CD8-positive, alpha-beta memory T cell (primary cell): ENCODE results near the gene EIF2B4. TPM values are rescaled to one million over a fixed set of nuclear protein-coding genes. Genes with fewer than 3 reads are reported as not detected.
"Not testable (repeated sequence)": the region's sequence is repeated elsewhere in the genome, so short reads cannot be mapped to it uniquely, and the experiment has no call there.

Experiments used
- CTCF ChIA-PET: fragments of 350-600 bp; sonication (Branson Sonifier 250); formaldehyde crosslinking; loops from one replicate; lab custom pipeline; 2021; ENCODE audit warnings: antibody characterized with exemption; lab: Charles Lee
- POLR2A ChIA-PET: fragments of 350-600 bp; sonication (Branson Sonifier 250); formaldehyde crosslinking; loops from one replicate; lab custom pipeline; 2021; ENCODE audit warnings: antibody characterized with exemption; lab: Charles Lee
- DNase-seq, 5 donors: peaks; one replicate each; pipeline versions ENCODE4 v3.0.0 to v3.0.0-alpha.2; 2020 to 2022; ENCODE audit warnings: mixed read lengths in 1 of 5
- H3K27ac ChIP-seq: one replicate; pipeline ENCODE4 v1.7.0; 2013; ENCODE audit warnings: low read depth, mild to moderate bottlenecking, low read length, moderate library complexity
- H3K27me3 ChIP-seq: 2 replicates; pipeline ENCODE4 v1.7.0; 2013; ENCODE audit warnings: low read length, mild to moderate bottlenecking; ENCODE audit not compliant: insufficient read depth, poor library complexity, severe bottlenecking
- H3K36me3 ChIP-seq: 2 replicates; pipeline ENCODE4 v1.7.0; 2013; ENCODE audit warnings: mild to moderate bottlenecking, low read length, moderate library complexity; ENCODE audit not compliant: insufficient read depth
- H3K4me1 ChIP-seq: 2 replicates; pipeline ENCODE4 v1.7.0; 2013; ENCODE audit warnings: mild to moderate bottlenecking, low read length, moderate library complexity; ENCODE audit not compliant: insufficient read depth
- H3K4me3 ChIP-seq: 2 replicates; pipeline ENCODE4 v1.7.0; 2013; ENCODE audit warnings: mild to moderate bottlenecking, low read length
- H3K9me3 ChIP-seq: 2 replicates; pipeline ENCODE4 v1.7.0; 2013; ENCODE audit warnings: mild to moderate bottlenecking, low read length
- H3K27ac Mint-ChIP-seq, 8 donors: one replicate each; pipeline ENCODE4 v1.8.0; 2020 to 2021; ENCODE audit warnings: mixed read lengths in 8 of 8, mild to moderate bottlenecking in 6 of 8, inconsistent platforms in 3 of 8, moderate library complexity in 3 of 8
- H3K27me3 Mint-ChIP-seq, 2 donors: one replicate each; pipeline ENCODE4 v1.8.0; 2020 to 2021; ENCODE audit warnings: mixed read lengths in 2 of 2, mild to moderate bottlenecking in 1 of 2, moderate library complexity in 1 of 2
- H3K36me3 Mint-ChIP-seq, 3 donors: one replicate each; pipeline ENCODE4 v1.8.0; 2020 to 2021; ENCODE audit warnings: mixed read lengths in 3 of 3, inconsistent platforms in 1 of 3, mild to moderate bottlenecking in 1 of 3
- H3K4me1 Mint-ChIP-seq, 3 donors: one replicate each; pipeline ENCODE4 v1.8.0; 2020 to 2021; ENCODE audit warnings: mixed read lengths in 3 of 3, inconsistent platforms in 1 of 3, mild to moderate bottlenecking in 1 of 3
- H3K4me3 Mint-ChIP-seq, 7 donors: one replicate each; pipeline ENCODE4 v1.8.0; 2020 to 2021; ENCODE audit warnings: mixed read lengths in 7 of 7, mild to moderate bottlenecking in 6 of 7, moderate library complexity in 4 of 7, inconsistent platforms in 2 of 7
- H3K9me3 Mint-ChIP-seq, 5 donors: one replicate each; pipeline ENCODE4 v1.8.0; 2020 to 2022; ENCODE audit warnings: mixed read lengths in 5 of 5, mild to moderate bottlenecking in 3 of 5, moderate library complexity in 2 of 5, inconsistent platforms in 1 of 5
- polyA plus RNA-seq: library from polyadenylated mRNA; unstranded; fragments of 300-500 nt; fragmentation: Illumina TruSeq; gene quantifications from one replicate; pipeline ENCODE4 v1.2.3, GENCODE V29; 2021
- total RNA-seq, 2 experiments: library from RNA; stranded (reverse); gene quantifications; one replicate each; pipeline ENCODE4 v1.2.3, GENCODE V29; 2021

Gene EIF2B4
- total and polyA plus RNA-seq, 3 experiments from 2014 or later = 32.7 to 47.1 (median 46.6) TPM

DNA sequence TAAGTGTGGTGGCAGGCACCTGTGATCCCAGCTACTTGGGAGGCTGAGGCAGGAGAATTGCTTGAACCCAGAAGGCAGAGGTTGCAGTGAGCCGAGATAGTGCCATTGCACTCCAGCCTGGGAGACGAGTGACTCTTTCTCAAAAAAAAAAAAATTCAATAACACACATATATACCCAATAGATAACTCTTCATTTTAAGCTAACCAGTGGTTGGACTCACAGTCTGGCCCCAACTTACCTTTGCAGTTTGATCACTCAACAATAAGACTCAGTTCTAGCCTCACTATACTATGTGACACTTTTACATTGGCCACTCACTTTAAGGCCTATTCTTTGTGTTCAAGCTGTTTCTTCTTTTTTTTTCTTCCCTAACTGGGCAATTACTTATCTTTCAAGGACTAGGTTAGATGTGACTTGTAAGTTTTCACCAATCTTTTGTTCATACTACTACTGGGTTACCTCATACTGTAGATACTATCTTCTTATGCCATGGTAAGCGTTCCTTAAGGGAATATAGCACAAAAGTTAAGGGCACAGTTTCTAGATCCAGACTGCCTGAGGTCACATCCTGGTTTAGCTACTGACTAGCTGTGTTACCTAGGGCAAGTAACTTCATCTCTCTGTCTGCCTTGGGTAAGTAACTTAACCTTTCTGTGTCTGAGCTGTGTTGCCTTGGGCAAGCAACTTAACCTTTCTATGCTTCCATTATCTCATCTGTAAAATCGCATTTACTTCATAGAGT lies 7.3 kb downstream of the EIF2B4 start:
- H3K4me1 Mint-ChIP-seq = peaks cover 14 to 17% (median 17%) of the 10 kb centered on the region in 3 donors
- H3K27me3 ChIP-seq = no peaks in the 10 kb centered on the region
- peaks cover 8% of the 10 kb centered on the region for H3K4me1 ChIP-seq
- H3K27ac Mint-ChIP-seq = no peak overlapping the region
- POLR2A ChIA-PET = no interaction called here
- H3K27ac ChIP-seq = no peak overlapping the region
- no peak for DNase-seq
- no peaks in the 10 kb centered on the region for H3K27me3 Mint-ChIP-seq
- CTCF ChIA-PET = no interaction called here
- no peak overlapping the region for H3K4me3 ChIP-seq
- H3K9me3 Mint-ChIP-seq = no peaks in the 10 kb centered on the region
- H3K36me3 Mint-ChIP-seq = peaks cover 0 to 41% (median 6%) of the 10 kb centered on the region in 3 donors
- no peaks in the 10 kb centered on the region for H3K9me3 ChIP-seq
- peak overlapping the region in 1 of 7 donors; percentile 21 for H3K4me3 Mint-ChIP-seq
- peaks cover 30% of the 10 kb centered on the region for H3K36me3 ChIP-seq

DNA sequence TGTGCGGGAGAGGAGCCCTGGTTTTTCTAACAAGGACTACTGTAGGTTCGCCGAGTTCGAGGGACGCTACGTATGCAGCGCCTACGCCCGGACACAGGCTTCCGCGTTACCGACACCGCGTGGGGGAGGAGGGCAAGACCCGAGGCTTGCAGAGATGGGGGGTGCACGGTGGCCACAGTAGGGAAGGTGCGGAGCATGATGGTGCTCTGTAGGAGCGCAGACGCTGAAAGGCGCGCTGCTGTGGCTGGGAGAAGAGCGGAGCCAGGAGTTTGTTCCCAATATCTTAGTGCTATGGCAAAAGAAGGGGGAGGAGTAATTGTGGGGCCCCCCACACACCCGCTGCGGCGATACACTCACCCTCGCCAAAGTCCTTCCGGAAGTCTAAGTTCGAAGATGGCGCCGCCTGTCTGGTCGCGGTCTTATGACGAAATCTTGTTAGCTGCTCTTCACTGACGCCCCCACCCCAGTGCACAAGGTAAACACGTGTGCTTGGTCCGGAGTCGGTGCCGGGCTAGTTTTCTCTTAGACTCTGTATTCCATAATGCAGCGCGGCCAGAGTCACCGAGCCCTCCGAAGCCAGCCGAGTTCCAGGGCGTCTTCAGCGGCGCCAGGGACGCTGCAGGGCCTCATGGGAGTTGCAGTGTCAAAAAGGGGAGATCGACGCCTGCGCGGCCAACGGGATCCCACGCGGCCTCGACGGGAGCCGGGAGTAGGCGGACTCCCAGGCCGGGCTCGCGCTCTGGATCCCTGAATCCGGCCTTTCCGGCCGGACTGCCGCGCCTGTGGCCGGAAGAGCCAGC lies 13.6 kb downstream of the EIF2B4 start, which contains the start of gene GTF3C2:
TSS of gene GTF3C2 (minus strand) at position 383 of the 800 bp plus-strand sequence. CDS start 13,210 bp downstream, outside the sequence.
- peak within 1 kb of the TSS; percentile 98 to 100 (median 99) for H3K27ac Mint-ChIP-seq
- Histone ChIP-seq H3K27me3 (no peaks in the 10 kb centered on the region), H3K9me3 (no peaks in the 10 kb centered on the region), H3K27ac (peak within 1 kb of the TSS; percentile 90), H3K36me3 (no peaks in the 10 kb centered on the region), H3K4me1 (peaks cover 32% of the 10 kb centered on the region), H3K4me3 (peak within 1 kb of the TSS; percentile 92)
- DNase-seq = peak; percentile 86 to 96 (median 93)
- peak within 1 kb of the TSS; percentile 93 to 100 (median 99) for H3K4me3 Mint-ChIP-seq
- ChIA-PET POLR2A (interaction anchor here (0.6 to 1.7 kb wide), 5 partner anchors 13 to 1256 kb away, joined by 4 to 12 read pairs (median 8); partner anchors contain the start of genes EIF2B4, NRBP1, PPM1G and SNX17), CTCF (interaction anchor here (0.8 to 1.0 kb wide), 3 partner anchors 13 to 15 kb away, joined by 3 to 4 read pairs (median 3); partner anchors contain the start of gene EIF2B4)
- no peaks in the 10 kb centered on the region for H3K9me3 Mint-ChIP-seq
- H3K27me3 Mint-ChIP-seq = peaks cover 0 to 1% of the 10 kb centered on the region in 2 donors
- peaks cover 0 to 23% (median 0%) of the 10 kb centered on the region in 3 donors for H3K36me3 Mint-ChIP-seq
- H3K4me1 Mint-ChIP-seq = peaks cover 44 to 64% (median 58%) of the 10 kb centered on the region in 3 donors

DNA sequence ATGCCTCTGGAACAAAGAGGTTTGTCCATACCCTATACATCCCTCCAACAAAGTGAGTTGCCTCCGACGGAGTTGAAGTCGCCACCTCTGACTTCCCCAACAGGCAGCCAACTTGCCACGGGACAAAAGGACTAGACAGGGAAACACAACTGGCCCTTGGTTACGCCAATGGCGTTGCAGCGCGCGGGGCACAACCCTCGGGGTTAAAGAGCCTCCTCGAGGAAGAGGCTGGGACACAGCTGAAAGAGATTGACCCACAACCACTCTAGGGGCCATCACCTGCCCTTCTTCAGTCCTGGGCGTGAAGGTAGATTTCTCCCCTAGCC lies 14.1 kb downstream of the EIF2B4 start:
- peak overlapping the region; percentile 93 to 100 (median 99) for H3K4me3 Mint-ChIP-seq
- peak in 1 of 5 donors; percentile 49 for DNase-seq
- peaks cover 0 to 25% (median 0%) of the 10 kb centered on the region in 3 donors for H3K36me3 Mint-ChIP-seq

GRCh38 chr2:27354597-27354927 lies 15.6 kb downstream of the EIF2B4 start:
- peaks cover 36% of the 10 kb centered on the region for H3K4me1 ChIP-seq
- peak overlapping the region; percentile 34 for H3K27ac ChIP-seq
- H3K4me1 Mint-ChIP-seq = peaks cover 53 to 77% (median 69%) of the 10 kb centered on the region in 3 donors
- CTCF ChIA-PET = interaction anchor here (2.4 kb wide), 1 partner anchor 15 kb away, joined by 6 read pairs; no protein-coding TSS in a partner anchor
- H3K36me3 ChIP-seq = no peaks in the 10 kb centered on the region
- H3K27me3 ChIP-seq = no peaks in the 10 kb centered on the region
- H3K36me3 Mint-ChIP-seq = peaks cover 0 to 32% (median 3%) of the 10 kb centered on the region in 3 donors
- no peaks in the 10 kb centered on the region for H3K9me3 Mint-ChIP-seq
- peak overlapping the region in 6 of 7 donors; percentile 27 to 100 (median 62) for H3K4me3 Mint-ChIP-seq
- DNase-seq = no peak
- peaks cover 0 to 1% of the 10 kb centered on the region in 2 donors for H3K27me3 Mint-ChIP-seq
- no peak overlapping the region for H3K4me3 ChIP-seq
- no peaks in the 10 kb centered on the region for H3K9me3 ChIP-seq
- H3K27ac Mint-ChIP-seq = peak overlapping the region in 4 of 8 donors; percentile 15 to 98 (median 73)
- POLR2A ChIA-PET = interaction anchor here (0.6 to 1.7 kb wide), 2 partner anchors 11 to 15 kb away, joined by 5 read pairs; partner anchors contain the start of gene EIF2B4

More for the DNA sequence above, 14.1 kb downstream of the EIF2B4 start:
- no peaks in the 10 kb centered on the region for H3K9me3 ChIP-seq
- ChIA-PET POLR2A (interaction anchor here (0.6 to 1.7 kb wide), 5 partner anchors 14 to 1257 kb away, joined by 4 to 12 read pairs (median 8); partner anchors contain the start of genes EIF2B4, NRBP1, PPM1G and SNX17), CTCF (interaction anchor here (0.8 kb wide), 1 partner anchor 14 kb away, joined by 3 read pairs; the partner anchor contains the start of gene EIF2B4)
- H3K27ac ChIP-seq = peak overlapping the region; percentile 90
- H3K27me3 Mint-ChIP-seq = peaks cover 0 to 1% of the 10 kb centered on the region in 2 donors
- H3K4me1 Mint-ChIP-seq = peaks cover 47 to 68% (median 62%) of the 10 kb centered on the region in 3 donors
- no peaks in the 10 kb centered on the region for H3K9me3 Mint-ChIP-seq
- peak overlapping the region; percentile 92 for H3K4me3 ChIP-seq
- no peaks in the 10 kb centered on the region for H3K27me3 ChIP-seq
- H3K4me1 ChIP-seq = peaks cover 36% of the 10 kb centered on the region
- H3K36me3 ChIP-seq = no peaks in the 10 kb centered on the region
- H3K27ac Mint-ChIP-seq = peak overlapping the region; percentile 98 to 100 (median 99)

DNA sequence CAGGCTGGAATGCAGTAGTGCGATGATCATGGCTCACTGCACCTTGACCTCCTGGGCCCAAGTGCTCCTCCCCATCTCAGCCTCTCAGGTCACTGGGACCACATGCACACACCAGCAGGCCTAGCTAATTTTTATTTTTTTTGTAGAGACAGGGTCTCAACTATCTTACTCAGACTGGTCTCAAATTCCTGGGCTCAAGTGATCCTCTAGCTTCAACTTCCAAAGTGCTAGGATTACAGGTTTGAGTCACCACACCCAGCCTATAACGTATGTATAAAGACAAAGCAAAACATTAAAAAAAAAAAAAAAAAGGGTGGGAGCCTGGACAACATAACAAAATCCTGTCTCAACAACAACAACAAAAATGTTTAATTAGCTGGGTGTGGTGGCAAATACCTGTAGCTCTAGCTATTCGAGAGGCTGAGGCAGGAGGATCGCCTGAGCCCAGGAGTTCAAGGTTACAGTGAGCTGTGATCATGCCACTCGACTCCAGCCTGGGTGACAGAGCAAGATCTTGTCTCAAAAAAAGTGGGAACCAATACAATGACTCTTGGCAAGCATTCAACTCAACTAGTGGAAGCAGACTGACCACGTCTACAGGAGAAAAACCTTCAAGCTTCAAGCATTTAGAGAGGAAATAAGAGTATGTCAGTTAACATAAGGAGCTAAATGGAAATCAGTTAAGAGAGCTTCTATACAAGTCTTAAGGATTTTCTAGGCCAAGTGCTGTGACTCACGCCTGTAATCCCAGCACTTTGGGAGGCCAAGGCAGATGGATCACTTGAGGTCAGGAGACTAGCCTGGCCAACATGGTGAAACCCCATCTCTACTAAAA lies 16.2 kb downstream of the EIF2B4 start:
- Mint-ChIP-seq H3K27me3 (peaks cover 0 to 1% of the 10 kb centered on the region in 2 donors), H3K9me3 (no peaks in the 10 kb centered on the region), H3K27ac (peak overlapping the region in 5 of 8 donors; percentile 15 to 98 (median 68)), H3K4me1 (peaks cover 55 to 81% (median 73%) of the 10 kb centered on the region in 3 donors), H3K36me3 (peaks cover 0 to 34% (median 4%) of the 10 kb centered on the region in 3 donors), H3K4me3 (peak overlapping the region in 6 of 7 donors; percentile 5 to 63 (median 53))
- H3K27ac ChIP-seq = peak overlapping the region; percentile 27
- H3K9me3 ChIP-seq = no peaks in the 10 kb centered on the region
- no peaks in the 10 kb centered on the region for H3K36me3 ChIP-seq
- peaks cover 36% of the 10 kb centered on the region for H3K4me1 ChIP-seq
- no peak overlapping the region for H3K4me3 ChIP-seq
- ChIA-PET POLR2A (interaction anchor here (0.6 to 1.7 kb wide), 3 partner anchors 11 to 273 kb away, joined by 4 to 5 read pairs (median 5); partner anchors contain the start of gene EIF2B4), CTCF (interaction anchor here (2.4 kb wide), 1 partner anchor 15 kb away, joined by 6 read pairs; no protein-coding TSS in a partner anchor)
- DNase-seq = no peak
- no peaks in the 10 kb centered on the region for H3K27me3 ChIP-seq

DNA sequence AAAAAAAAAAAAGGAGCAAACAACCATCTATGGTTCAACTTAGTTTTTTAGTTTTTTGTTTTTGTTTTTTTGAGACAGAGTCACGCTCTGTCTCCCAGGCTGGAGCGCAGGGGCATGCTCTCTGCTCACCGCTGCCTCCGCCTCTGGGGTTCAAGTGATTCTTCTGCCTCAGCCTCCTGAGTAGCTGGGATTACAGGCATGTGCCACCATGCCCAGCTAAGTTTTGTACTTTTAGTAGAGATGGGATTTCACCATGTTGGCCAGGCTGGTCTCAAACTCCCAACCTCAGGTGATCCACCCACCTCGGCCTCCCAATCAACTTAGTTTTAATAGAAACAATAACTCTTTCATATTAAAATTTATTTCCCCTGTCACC lies 16.8 kb downstream of the EIF2B4 start:
- Mint-ChIP-seq H3K36me3 (peaks cover 0 to 32% (median 4%) of the 10 kb centered on the region in 3 donors), H3K27ac (peak overlapping the region in 1 of 8 donors; percentile 64)

More for the DNA sequence above, 16.8 kb downstream of the EIF2B4 start:
- not testable (repeated sequence) for H3K36me3 ChIP-seq, H3K9me3 Mint-ChIP-seq, H3K27me3 ChIP-seq, H3K4me3 ChIP-seq, H3K27ac ChIP-seq, DNase-seq, H3K4me3 Mint-ChIP-seq, H3K27me3 Mint-ChIP-seq, H3K9me3 ChIP-seq
- ChIA-PET POLR2A (interaction anchor here (1.7 kb wide), 1 partner anchor 16 kb away, joined by 5 read pairs; the partner anchor contains the start of gene EIF2B4), CTCF (interaction anchor here (2.4 kb wide), 1 partner anchor 16 kb away, joined by 6 read pairs; no protein-coding TSS in a partner anchor)
- H3K4me1 Mint-ChIP-seq = peaks cover 52 to 77% (median 71%) of the 10 kb centered on the region in 3 donors
- H3K4me1 ChIP-seq = peaks cover 34% of the 10 kb centered on the region
